ENCODE data around the gene PAPOLA. TPM values are rescaled to one million over a fixed set of nuclear protein-coding genes. Genes with fewer than 3 reads are reported as not detected.

The PAPOLA gene
- total RNA-seq, 4 donors from 2014 or later = 113 to 169 (median 133) TPM

GRCh38 chr14:96587823-96588385 is 85.7 kb downstream of the PAPOLA start:
- TF ChIP-seq, protein P1, sequence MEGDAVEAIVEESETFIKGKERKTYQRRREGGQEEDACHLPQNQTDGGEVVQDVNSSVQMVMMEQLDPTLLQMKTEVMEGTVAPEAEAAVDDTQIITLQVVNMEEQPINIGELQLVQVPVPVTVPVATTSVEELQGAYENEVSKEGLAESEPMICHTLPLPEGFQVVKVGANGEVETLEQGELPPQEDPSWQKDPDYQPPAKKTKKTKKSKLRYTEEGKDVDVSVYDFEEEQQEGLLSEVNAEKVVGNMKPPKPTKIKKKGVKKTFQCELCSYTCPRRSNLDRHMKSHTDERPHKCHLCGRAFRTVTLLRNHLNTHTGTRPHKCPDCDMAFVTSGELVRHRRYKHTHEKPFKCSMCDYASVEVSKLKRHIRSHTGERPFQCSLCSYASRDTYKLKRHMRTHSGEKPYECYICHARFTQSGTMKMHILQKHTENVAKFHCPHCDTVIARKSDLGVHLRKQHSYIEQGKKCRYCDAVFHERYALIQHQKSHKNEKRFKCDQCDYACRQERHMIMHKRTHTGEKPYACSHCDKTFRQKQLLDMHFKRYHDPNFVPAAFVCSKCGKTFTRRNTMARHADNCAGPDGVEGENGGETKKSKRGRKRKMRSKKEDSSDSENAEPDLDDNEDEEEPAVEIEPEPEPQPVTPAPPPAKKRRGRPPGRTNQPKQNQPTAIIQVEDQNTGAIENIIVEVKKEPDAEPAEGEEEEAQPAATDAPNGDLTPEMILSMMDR (IDR thresholded peaks at IDR 0.05) = no peak
- DNase-seq (ENCODE audit: low spot score) (no peak), ATAC-seq (ENCODE audit: low FRiP score) (no peak)

DNA sequence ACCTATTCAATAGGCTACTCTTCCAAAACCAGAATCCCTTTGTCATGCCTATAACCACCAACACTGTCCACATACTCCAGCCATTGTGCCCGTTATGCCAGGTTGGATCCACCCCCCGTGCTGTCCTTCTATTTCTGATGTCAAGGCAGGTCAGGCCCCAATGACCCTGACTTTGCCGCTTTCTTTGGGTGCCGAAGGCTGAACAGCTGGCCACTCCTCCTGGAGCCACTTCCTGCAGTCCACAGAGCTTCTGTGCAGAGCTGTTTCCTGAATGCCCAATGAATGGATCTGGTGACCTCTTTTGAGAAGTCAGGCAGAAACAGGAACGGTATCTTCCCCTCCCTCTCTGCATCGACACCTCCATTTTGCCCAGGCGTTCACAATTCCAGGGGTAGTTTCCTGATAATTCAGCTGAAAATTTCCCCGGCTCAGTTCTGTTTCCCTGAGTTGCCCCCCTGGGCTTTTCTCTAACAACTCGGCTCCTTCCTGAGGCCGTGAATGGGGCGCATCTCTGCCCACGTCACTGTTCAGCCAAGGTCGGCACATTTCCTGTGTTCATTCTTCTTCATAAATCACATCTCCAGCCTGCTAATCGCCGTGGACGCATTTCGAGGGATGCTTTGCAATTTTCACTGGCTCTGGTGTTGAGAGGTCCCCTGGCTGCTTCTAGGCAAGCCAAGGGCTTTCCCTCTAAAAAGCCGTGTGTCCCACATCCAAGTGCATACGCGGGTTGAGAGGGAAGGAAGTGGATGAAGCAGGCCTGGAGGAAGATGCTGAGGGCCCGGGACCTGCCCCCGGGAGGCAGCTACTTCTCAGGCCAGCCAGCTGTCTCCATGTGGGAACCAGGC is 86.5 kb downstream of the PAPOLA start:
- DNase-seq (ENCODE audit: low spot score) = no peak
- ATAC-seq (ENCODE audit: low FRiP score) = no peak
- TF ChIP-seq, protein P1 (IDR thresholded peaks at IDR 0.05) = no peak

GRCh38 chr14:96589577-96589976 is 87.4 kb downstream of the PAPOLA start:
- DNase-seq (ENCODE audit: low spot score) (no peak), ATAC-seq (ENCODE audit: low FRiP score) (no peak)
- TF ChIP-seq, protein P1 (IDR thresholded peaks at IDR 0.05) = no peak

DNA sequence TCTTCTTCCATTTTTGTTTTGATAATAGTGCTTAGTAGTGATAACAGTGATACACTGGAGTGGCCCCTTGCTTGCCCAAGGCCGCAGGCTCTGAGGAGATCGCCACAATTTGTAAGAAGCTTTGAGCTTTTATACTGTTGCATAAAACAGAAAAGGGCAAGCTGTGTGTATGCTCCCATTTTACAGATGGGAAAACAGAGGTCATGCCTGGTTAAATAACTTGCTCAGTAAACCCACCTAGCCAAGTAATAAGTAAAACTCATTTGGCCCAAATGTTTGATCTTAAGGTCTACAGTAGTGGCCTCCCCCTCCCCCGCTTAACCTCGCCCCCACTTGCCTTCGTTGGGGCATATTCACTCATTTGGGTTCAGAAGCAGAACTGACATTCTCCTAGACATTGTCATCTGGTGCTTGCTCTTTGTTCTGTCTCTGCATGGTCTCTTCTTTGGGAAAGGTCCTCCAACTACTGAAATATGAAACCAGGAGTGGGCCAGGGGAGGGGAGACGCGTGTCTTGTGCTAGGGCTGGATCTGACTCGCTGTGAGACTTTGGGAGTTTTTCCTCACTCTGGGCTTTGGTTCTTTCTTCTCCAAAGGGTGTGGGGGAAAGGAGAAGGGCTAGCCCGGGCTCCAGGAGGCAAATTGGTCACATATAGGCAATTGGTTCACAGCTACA is 88.1 kb downstream of the PAPOLA start:
- no peak for ATAC-seq (ENCODE audit: low FRiP score)
- TF ChIP-seq, protein P1 (IDR thresholded peaks at IDR 0.05) = no peak
- DNase-seq (ENCODE audit: low spot score) = no peak

- ATAC-seq (ENCODE audit: low FRiP score) = no peak
- TF ChIP-seq, protein P1 (IDR thresholded peaks at IDR 0.05) = no peak
- DNase-seq (ENCODE audit: low spot score) = no peak
These were observed 90.6 kb downstream of the PAPOLA start for GRCh38 chr14:96592591-96593386.

GRCh38 chr14:96594961-96595360 is 92.8 kb downstream of the PAPOLA start:
- no peak for ATAC-seq (ENCODE audit: low FRiP score)
- no peak for DNase-seq (ENCODE audit: low spot score)

More at GRCh38 chr14:96594961-96595360, 92.8 kb downstream of the PAPOLA start:
- TF ChIP-seq, protein P1 (IDR thresholded peaks at IDR 0.05) = no peak
